D721Med (cell line): ENCODE measurements around the gene PCDHGA8.
"Not testable (repeated sequence)": the region's sequence is repeated elsewhere in the genome, so short reads cannot be mapped to it uniquely, and the experiment has no call there.

ENCODE experiments used
- DNase-seq: peaks from one replicate; pipeline ENCODE4 v3.0.0; 2011; ENCODE audit warnings: low spot score; ENCODE audit not compliant: insufficient read length
- FAIRE-seq: peaks from 2 replicates; lab custom pipeline; 2011; peaks lifted over from hg19 to GRCh38; lab: Jason Lieb, UNC
- TF ChIP-seq, protein P1 (sequence below): IDR thresholded peaks from 2 replicates; pipeline ENCODE4 v1.5.1; 2012; ENCODE audit warnings: mild to moderate bottlenecking, control low read depth; ENCODE audit not compliant: insufficient read depth; ENCODE audit errors: missing control alignments

The PCDHGA8 gene

DNA sequence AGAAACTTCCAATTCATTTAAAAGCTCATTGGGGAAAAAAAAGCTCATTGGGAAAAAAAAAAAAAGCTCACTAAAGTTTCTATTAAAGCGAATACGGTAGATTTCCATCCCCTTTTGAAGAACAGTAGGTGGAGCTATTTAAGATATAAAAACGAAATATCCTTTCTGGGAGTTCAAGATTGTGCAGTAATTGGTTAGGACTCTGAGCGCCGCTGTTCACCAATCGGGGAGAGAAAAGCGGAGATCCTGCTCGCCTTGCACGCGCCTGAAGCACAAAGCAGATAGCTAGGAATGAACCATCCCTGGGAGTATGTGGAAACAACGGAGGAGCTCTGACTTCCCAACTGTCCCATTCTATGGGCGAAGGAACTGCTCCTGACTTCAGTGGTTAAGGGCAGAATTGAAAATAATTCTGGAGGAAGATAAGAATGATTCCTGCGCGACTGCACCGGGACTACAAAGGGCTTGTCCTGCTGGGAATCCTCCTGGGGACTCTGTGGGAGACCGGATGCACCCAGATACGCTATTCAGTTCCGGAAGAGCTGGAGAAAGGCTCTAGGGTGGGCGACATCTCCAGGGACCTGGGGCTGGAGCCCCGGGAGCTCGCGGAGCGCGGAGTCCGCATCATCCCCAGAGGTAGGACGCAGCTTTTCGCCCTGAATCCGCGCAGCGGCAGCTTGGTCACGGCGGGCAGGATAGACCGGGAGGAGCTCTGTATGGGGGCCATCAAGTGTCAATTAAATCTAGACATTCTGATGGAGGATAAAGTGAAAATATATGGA, 38.1 kb downstream of the PCDHGA8 start, which contains the start of gene PCDHGA12:
Gene PCDHGA12 (plus strand): TSS at position 176 of the 782 bp plus-strand sequence. CDS start 253 bp downstream, at position 429.
- FAIRE-seq (no peak), DNase-seq (no peak)
- TF ChIP-seq, protein P1, sequence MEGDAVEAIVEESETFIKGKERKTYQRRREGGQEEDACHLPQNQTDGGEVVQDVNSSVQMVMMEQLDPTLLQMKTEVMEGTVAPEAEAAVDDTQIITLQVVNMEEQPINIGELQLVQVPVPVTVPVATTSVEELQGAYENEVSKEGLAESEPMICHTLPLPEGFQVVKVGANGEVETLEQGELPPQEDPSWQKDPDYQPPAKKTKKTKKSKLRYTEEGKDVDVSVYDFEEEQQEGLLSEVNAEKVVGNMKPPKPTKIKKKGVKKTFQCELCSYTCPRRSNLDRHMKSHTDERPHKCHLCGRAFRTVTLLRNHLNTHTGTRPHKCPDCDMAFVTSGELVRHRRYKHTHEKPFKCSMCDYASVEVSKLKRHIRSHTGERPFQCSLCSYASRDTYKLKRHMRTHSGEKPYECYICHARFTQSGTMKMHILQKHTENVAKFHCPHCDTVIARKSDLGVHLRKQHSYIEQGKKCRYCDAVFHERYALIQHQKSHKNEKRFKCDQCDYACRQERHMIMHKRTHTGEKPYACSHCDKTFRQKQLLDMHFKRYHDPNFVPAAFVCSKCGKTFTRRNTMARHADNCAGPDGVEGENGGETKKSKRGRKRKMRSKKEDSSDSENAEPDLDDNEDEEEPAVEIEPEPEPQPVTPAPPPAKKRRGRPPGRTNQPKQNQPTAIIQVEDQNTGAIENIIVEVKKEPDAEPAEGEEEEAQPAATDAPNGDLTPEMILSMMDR, result no peak

DNA sequence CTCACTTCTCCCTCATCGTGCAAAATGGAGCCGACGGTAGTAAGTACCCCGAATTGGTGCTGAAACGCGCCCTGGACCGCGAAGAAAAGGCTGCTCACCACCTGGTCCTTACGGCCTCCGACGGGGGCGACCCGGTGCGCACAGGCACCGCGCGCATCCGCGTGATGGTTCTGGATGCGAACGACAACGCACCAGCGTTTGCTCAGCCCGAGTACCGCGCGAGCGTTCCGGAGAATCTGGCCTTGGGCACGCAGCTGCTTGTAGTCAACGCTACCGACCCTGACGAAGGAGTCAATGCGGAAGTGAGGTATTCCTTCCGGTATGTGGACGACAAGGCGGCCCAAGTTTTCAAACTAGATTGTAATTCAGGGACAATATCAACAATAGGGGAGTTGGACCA, 38.9 kb downstream of the PCDHGA8 start:
- no peak for FAIRE-seq
- TF ChIP-seq, protein P1, result no peak
- DNase-seq, result no peak

DNA sequence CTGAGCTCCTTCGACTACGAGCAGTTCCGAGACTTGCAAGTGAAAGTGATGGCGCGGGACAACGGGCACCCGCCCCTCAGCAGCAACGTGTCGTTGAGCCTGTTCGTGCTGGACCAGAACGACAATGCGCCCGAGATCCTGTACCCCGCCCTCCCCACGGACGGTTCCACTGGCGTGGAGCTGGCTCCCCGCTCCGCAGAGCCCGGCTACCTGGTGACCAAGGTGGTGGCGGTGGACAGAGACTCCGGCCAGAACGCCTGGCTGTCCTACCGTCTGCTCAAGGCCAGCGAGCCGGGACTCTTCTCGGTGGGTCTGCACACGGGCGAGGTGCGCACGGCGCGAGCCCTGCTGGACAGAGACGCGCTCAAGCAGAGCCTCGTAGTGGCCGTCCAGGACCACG, 39.9 kb downstream of the PCDHGA8 start:
- DNase-seq, FAIRE-seq: not testable (repeated sequence)

DNA sequence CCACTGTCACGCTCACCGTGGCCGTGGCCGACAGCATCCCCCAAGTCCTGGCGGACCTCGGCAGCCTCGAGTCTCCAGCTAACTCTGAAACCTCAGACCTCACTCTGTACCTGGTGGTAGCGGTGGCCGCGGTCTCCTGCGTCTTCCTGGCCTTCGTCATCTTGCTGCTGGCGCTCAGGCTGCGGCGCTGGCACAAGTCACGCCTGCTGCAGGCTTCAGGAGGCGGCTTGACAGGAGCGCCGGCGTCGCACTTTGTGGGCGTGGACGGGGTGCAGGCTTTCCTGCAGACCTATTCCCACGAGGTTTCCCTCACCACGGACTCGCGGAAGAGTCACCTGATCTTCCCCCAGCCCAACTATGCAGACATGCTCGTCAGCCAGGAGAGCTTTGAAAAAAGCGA, 40.3 kb downstream of the PCDHGA8 start:
- FAIRE-seq, DNase-seq: not testable (repeated sequence)

DNA sequence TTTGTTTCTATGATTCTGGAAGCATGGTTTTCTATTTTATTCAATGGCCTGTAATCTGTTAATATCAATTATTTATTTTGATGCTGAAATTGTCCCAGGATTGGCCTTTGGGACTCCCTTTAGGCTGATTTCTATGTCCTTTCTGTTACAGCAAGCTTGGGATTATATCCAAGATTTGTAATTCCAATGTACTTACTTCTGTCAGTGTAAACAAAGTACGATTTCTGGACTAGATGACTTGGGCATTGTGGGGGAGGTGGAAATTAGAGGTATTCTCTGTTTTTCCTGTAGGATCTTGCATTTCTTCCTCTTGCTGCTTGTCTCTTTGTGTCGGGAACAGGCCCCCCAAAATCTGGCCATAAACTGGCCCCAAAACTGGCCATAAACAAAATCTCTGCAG, 41.6 kb downstream of the PCDHGA8 start:
- TF ChIP-seq, protein P1, result no peak
- FAIRE-seq, result no peak
- DNase-seq, result no peak

DNA sequence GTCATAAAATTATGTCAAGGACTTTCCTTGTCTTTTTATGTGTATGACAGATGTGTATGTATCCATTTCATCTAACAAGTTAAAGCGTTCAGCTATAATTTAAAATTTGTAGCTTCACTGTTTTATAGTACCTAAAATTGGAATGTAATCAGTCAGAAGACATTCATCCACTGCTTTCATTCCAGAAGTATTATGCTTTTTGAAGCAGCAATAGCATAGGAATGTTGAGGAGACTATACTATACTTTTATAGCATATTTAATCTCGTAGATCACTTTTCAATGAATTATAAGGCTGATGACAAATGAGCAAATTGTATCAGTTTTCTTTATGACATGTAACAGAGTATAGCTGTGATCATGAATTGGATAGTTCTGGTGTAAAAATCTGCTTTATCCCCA, 44.8 kb downstream of the PCDHGA8 start:
- no peak for FAIRE-seq
- DNase-seq, result no peak
- TF ChIP-seq, protein P1, result no peak

DNA sequence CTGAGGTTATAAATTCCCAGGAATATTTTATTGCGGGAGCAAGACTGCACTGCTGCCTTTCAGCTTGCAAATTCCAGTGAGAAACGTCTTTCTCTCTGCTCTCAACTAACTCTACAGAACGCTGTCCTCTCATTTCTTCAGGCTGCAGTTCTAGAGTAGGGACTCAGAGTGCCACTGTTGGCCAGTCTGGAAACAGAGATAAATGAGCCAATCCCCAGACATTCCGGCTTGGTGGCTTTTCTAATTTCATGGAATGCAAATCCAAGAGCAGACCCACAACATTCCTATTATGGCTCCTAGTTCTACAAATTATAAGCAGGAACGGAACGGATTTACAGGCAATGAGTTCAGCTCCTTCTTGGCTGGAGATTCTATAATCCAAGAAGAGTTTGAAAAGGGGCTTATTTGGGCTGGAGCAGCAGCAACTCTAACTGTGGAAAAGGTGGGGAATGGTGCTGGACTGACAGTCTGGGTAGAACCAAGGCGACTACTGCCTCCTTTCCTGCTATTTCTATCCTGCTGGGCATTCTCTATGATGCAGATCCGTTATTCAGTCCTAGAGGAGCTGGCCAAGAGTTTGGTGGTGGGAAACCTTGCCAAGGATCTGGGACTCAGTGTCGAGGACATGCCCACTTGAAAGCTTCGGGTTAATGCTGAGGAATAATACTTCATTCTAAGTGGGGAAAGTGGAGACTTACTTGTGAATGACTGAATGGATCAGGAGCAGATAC, 47.1 kb downstream of the PCDHGA8 start:
- TF ChIP-seq, protein P1, result no peak
- DNase-seq (no peak), FAIRE-seq (no peak)

DNA sequence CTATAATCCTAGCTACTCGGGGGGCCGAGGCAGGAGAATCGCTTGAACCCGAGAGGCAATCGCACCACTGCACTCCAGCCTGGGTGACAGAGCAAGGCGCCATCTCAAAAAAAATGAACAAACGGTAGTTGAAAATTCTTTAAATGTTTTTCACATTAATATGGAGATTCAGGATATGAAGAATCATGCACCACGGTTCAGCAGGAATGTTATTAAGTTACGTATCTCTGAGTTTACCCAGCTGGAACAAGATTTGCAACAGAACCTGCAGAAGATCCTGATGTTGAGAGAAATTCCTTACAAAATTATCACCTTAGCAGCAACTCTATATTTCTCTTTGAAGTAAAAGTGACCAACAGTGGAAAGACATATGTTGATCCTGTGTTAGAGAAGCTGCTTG, 47.9 kb downstream of the PCDHGA8 start:
- TF ChIP-seq, protein P1, result no peak
- DNase-seq (no peak), FAIRE-seq (no peak)
